Adipose tissue (tissue), 3 donors: Measurements from ENCODE around the gene APH1B. TPM values are rescaled to one million over a fixed set of nuclear protein-coding genes. Genes with fewer than 3 reads are reported as not detected.

Experiments
- H3K27ac ChIP-seq: one replicate; pipeline ENCODE4 v1.5.1; 2013; ENCODE audit warnings: low read depth, low read length
- WGBS, 3 donors: extraction: QIAGEN DNeasy Blood & Tissue Kit; methylation state at CpG; one replicate each; pipeline ENCODE4 v1.1.7; 2013; 5-methylcytosine and 5-hydroxymethylcytosine counted together
- polyA plus RNA-seq, 3 donors: library from polyadenylated mRNA; stranded (reverse); fragments of 200-250 nt; gene quantifications; one replicate each; pipeline ENCODE4 v1.2.3, GENCODE V29; 2013
- donor health status: healthy with polysubstance abuse.
- donor health status: Bipolar disorder and iron deficiency.
- donor health status: healthy.

The APH1B gene
- polyA plus RNA-seq, 3 donors = 2.6 to 7.9 (median 7.4) TPM

DNA sequence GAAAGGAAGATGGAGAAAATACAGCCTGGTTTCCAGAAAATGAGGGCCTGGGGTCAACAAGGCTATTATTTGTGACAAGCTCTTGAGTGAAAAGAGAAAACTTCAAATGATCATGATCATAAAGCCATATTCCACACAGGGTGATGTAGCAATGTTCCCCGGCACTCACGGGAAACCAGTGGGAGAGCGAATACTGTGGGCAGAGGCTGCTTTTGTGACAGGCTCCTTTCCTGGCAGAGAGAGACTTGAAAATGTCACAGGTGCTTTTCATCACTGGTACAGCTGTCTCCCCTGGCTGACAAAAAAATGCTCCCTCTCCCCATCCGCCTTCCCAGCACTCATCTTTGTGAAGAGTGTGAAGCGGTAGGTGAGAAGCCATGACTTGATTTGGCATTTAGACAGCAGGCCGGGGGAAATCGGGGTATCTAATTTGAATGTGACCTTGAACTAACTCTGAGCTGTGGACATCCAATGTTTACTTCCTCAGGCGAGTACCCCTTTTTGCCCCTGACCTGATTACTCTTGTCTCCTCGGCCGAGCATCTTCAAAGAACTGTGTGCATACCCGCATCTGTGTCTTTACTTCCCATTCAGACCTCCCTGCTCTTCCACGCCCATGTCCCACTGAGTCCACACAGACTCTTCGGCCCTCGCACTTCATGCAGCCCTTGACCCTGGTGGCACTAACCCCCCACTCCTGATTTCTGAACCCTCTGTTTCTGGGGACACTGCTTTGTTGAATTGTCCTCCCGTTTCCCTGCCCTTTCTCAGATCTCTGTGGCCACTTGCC lies 81.0 kb downstream of the APH1B start:
- WGBS, 3 donors = 86 to 88% (median 87%) methylated on average over 15 of the region's 15 CpGs
- H3K27ac ChIP-seq = no peak overlapping the region

Other genes starting within 250 kb of the APH1B start
- 100 to 1,000 TPM; 149 to 274 (median 201) TPM for gene TPM1, start 234.9 kb upstream of the APH1B start, polyA plus RNA-seq
- 10 to 100 TPM in 2 of 3 donors, 1 to 10 TPM in 1; 7.6 to 19.7 (median 15.3) TPM for gene LACTB, start 155.7 kb upstream of the APH1B start, polyA plus RNA-seq
- 100 to 1,000 TPM in 2 of 3 donors, 10 to 100 TPM in 1; 87.0 to 189 (median 113) TPM for gene RPS27L, start 120.1 kb upstream of the APH1B start, polyA plus RNA-seq
- 10 to 100 TPM in 2 of 3 donors, 1 to 10 TPM in 1; 2.7 to 24.2 (median 11.2) TPM for gene RAB8B, start 88.0 kb upstream of the APH1B start, polyA plus RNA-seq
- gene CA12, start 104.2 kb downstream of the APH1B start, polyA plus RNA-seq = 1 to 10 TPM; 1.5 to 9.6 (median 3.7) TPM
- 10 to 100 TPM; 12.0 to 27.6 (median 15.6) TPM for gene USP3, start 227.0 kb downstream of the APH1B start, polyA plus RNA-seq